GM06990 (cell line): ENCODE data around the gene RGS13.

Experiments
- DNase-seq: peaks from one replicate; pipeline ENCODE4 v3.0.0-alpha.2; 2011; ENCODE audit not compliant: insufficient read length; ENCODE audit errors: extremely low read depth
- H3K27me3 ChIP-seq: replicated peaks from 2 replicates; pipeline ENCODE4 v1.6.0; 2011; ENCODE audit warnings: low read length; ENCODE audit not compliant: control insufficient read depth, insufficient read depth
- H3K36me3 ChIP-seq: 2 replicates; pipeline ENCODE4 v1.5.1; 2011; ENCODE audit warnings: low read length; ENCODE audit not compliant: control insufficient read depth, insufficient read depth
- H3K4me3 ChIP-seq: replicated peaks from 2 replicates; pipeline ENCODE4 v1.5.1; 2011; ENCODE audit warnings: low read depth, mild to moderate bottlenecking, control low read depth, low read length
- CTCF ChIP-seq: IDR thresholded peaks from 2 replicates; pipeline ENCODE4 v1.5.1; 2011; ENCODE audit warnings: low read length, control low read depth, mild to moderate bottlenecking, inconsistent platforms; ENCODE audit not compliant: insufficient read depth, poor library complexity, severe bottlenecking

RGS13 gene

GRCh38 chr1:192602757-192603156 lies 33.2 kb upstream of the RGS13 start:
- no peak for DNase-seq
- Histone ChIP-seq H3K36me3 (no peaks in the 10 kb centered on the region), H3K27me3 (no peaks in the 10 kb centered on the region), H3K4me3 (no peak overlapping the region)
- no peak for TF ChIP-seq CTCF

- no peak for DNase-seq
- H3K27me3 ChIP-seq = no peaks in the 10 kb centered on the region
- TF ChIP-seq CTCF = no peak
- no peaks in the 10 kb centered on the region for H3K36me3 ChIP-seq
- H3K4me3 ChIP-seq = no peak overlapping the region
Observed at GRCh38 chr1:192603218-192603787, 32.6 kb upstream of the RGS13 start.

GRCh38 chr1:192604979-192605620 lies 30.8 kb upstream of the RGS13 start:
- TF ChIP-seq CTCF = no peak
- no peak overlapping the region for H3K4me3 ChIP-seq
- DNase-seq = no peak
- no peaks in the 10 kb centered on the region for H3K27me3 ChIP-seq
- no peaks in the 10 kb centered on the region for H3K36me3 ChIP-seq

- no peak for TF ChIP-seq CTCF
- H3K4me3 ChIP-seq = no peak overlapping the region
- no peaks in the 10 kb centered on the region for H3K27me3 ChIP-seq
- DNase-seq = no peak
- H3K36me3 ChIP-seq = no peaks in the 10 kb centered on the region
Observed at GRCh38 chr1:192608671-192609070, 27.3 kb upstream of the RGS13 start.

GRCh38 chr1:192609110-192610079 lies 26.6 kb upstream of the RGS13 start:
- H3K36me3 ChIP-seq = no peaks in the 10 kb centered on the region
- no peaks in the 10 kb centered on the region for H3K27me3 ChIP-seq
- DNase-seq = peak; percentile 71
- peak overlapping the region; percentile 17 for H3K4me3 ChIP-seq
- TF ChIP-seq CTCF = peak; percentile 24
